Cortex of kidney (tissue), 1 donor: ENCODE measurements around the gene TTC16.
"Not testable (repeated sequence)": the region's sequence is repeated elsewhere in the genome, so short reads cannot be mapped to it uniquely, and the experiment has no call there.

Source experiments
- DNase-seq: peaks from one replicate; lab custom pipeline; 2025; lab: John Stamatoyannopoulos, UW

The TTC16 gene

GRCh38 chr9:127744398-127745110 is 28.7 kb downstream of the TTC16 start:
- no peak for DNase-seq

- DNase-seq = no peak
These were observed 31.2 kb downstream of the TTC16 start for GRCh38 chr9:127746959-127747569.

- no peak for DNase-seq
These were observed 33.4 kb downstream of the TTC16 start for GRCh38 chr9:127749090-127749787.

GRCh38 chr9:127751269-127752054 is 35.6 kb downstream of the TTC16 start:
- DNase-seq = no peak

- DNase-seq = no peak
These were observed 37.3 kb downstream of the TTC16 start for GRCh38 chr9:127753148-127753547.

GRCh38 chr9:127753622-127754021 is 37.7 kb downstream of the TTC16 start:
- no peak for DNase-seq

- no peak for DNase-seq
These were observed 38.5 kb downstream of the TTC16 start for GRCh38 chr9:127754099-127755060.

- DNase-seq = no peak
These were observed 39.5 kb downstream of the TTC16 start for GRCh38 chr9:127755061-127756060.

GRCh38 chr9:127756233-127756632 is 40.4 kb downstream of the TTC16 start:
- DNase-seq = no peak

GRCh38 chr9:127756776-127757175 is 40.9 kb downstream of the TTC16 start:
- DNase-seq = not testable (repeated sequence)

- no peak for DNase-seq
These were observed 43.0 kb downstream of the TTC16 start for GRCh38 chr9:127758843-127759242.

- no peak for DNase-seq
These were observed 45.2 kb downstream of the TTC16 start for GRCh38 chr9:127761061-127761460.

- DNase-seq = no peak
These were observed 45.6 kb downstream of the TTC16 start for GRCh38 chr9:127761491-127761956.

GRCh38 chr9:127762111-127762676 is 46.3 kb downstream of the TTC16 start:
- no peak for DNase-seq

GRCh38 chr9:127763918-127764384 is 48.1 kb downstream of the TTC16 start:
- DNase-seq = no peak

- no peak for DNase-seq
These were observed 49.5 kb downstream of the TTC16 start for GRCh38 chr9:127765418-127765817.

- no peak for DNase-seq
These were observed 51.5 kb downstream of the TTC16 start for GRCh38 chr9:127767410-127767809.

GRCh38 chr9:127767909-127768331 is 52.0 kb downstream of the TTC16 start:
- DNase-seq = no peak

GRCh38 chr9:127768698-127769097 is 52.8 kb downstream of the TTC16 start:
- DNase-seq = no peak
